ENCODE measurements around the gene MED9.

- TF ChIP-seq EZH2phosphoT487 (IDR thresholded peaks at IDR 0.05; ENCODE audit: borderline replicate concordance, low read length) = no peak
- TF ChIP-seq CTCF (conservative IDR thresholded peaks at IDR 0.05; ENCODE audit: low read depth, low read length) = no peak
- no peak for TF ChIP-seq EZH2 (IDR thresholded peaks at IDR 0.05; ENCODE audit: low read length, unreplicated experiment)
Measured at GRCh38 chr17:17507465-17508011, 30.7 kb downstream of the MED9 start.

All from PC-3 (cell line).